Endothelial cell of umbilical vein (primary cell): Measurements from ENCODE around the gene MARCHF11.

Source experiments
- CTCF ChIP-seq, 2 donors: IDR thresholded peaks; 1 replicate in 1 of 2; 2 replicates in 1 of 2; pipeline ENCODE4 v1.5.1; 2011; ENCODE audit warnings: low read length in 2 of 2, mild to moderate bottlenecking in 2 of 2, moderate library complexity in 2 of 2, control low read depth in 1 of 2, inconsistent platforms in 1 of 2, low read depth in 1 of 2; ENCODE audit not compliant: insufficient read depth in 1 of 2; ENCODE audit errors: extremely low read depth in 1 of 2
- EZH2 ChIP-seq: IDR thresholded peaks from 2 replicates; pipeline ENCODE4 v1.6.1; 2012; ENCODE audit warnings: borderline replicate concordance, low read depth, mild to moderate bottlenecking, moderate library complexity, low read length, inconsistent platforms; ENCODE audit not compliant: severe bottlenecking
- FOS ChIP-seq: IDR thresholded peaks from 2 replicates; pipeline ENCODE4 v1.6.1; 2011; ENCODE audit warnings: mild to moderate bottlenecking, low read length, moderate library complexity, borderline replicate concordance; ENCODE audit not compliant: insufficient read depth
- GATA2 ChIP-seq: IDR thresholded peaks from 2 replicates; pipeline ENCODE4 v1.7.0; 2011; ENCODE audit warnings: low read depth, mild to moderate bottlenecking, moderate library complexity, mixed read lengths, low read length; ENCODE audit not compliant: insufficient read length, insufficient read depth
- JUN ChIP-seq: IDR thresholded peaks from 2 replicates; pipeline ENCODE4 v1.6.1; 2011; ENCODE audit warnings: borderline replicate concordance, low read depth; ENCODE audit not compliant: insufficient read length, insufficient read depth
- MAX ChIP-seq: IDR thresholded peaks from 2 replicates; pipeline ENCODE4 v1.6.1; 2011; ENCODE audit not compliant: insufficient read depth, insufficient read length
- POLR2A ChIP-seq: IDR thresholded peaks from 2 replicates; pipeline ENCODE4 v1.6.1; 2012; ENCODE audit warnings: low read depth, mild to moderate bottlenecking, control low read depth, low read length
- POLR2AphosphoS5 ChIP-seq: IDR thresholded peaks from 2 replicates; pipeline ENCODE4 v1.6.1; 2012; ENCODE audit warnings: low read depth, mild to moderate bottlenecking, control low read depth, low read length, moderate library complexity; ENCODE audit not compliant: insufficient read depth

GRCh38 chr5:16025681-16026080, 153.9 kb downstream of the MARCHF11 start:
- TF ChIP-seq POLR2A (no peak), CTCF (IDR thresholded peaks at IDR 0.05; ENCODE audit: extremely low read depth in 1 of 2, insufficient read depth in 1 of 2, low read depth in 1 of 2, low read length in 2 of 2) (no peak), MAX (no peak), FOS (no peak), POLR2AphosphoS5 (no peak), GATA2 (no peak), JUN (no peak), EZH2 (no peak)
